ENCODE results near the gene NHERF1.

The NHERF1 gene

DNA sequence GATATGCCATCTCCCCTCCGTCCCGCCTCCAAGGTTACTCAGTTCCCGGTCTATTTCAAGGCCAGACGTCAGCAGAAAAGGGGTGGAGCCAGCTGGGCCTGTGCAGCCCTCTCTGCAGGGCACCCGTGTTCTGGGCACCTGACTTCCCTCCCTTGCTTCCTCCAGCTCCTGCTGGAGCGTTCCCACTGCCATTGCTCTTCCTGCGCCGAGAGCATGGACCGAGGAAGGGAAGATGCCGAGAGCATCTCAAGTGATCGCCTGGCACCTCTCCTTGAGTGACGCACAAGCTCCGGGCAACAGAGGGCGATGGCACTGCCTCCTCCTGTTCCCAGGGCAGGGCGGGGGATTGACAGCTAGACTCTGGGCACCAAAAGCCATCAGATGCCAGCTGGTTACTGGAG lies 57.2 kb downstream of the NHERF1 start:
- H3K36me3 ChIP-seq (ENCODE audit: insufficient read depth, low read length) = peaks cover 6% of the 10 kb centered on the region
- no peaks in the 10 kb centered on the region for H3K4me1 ChIP-seq (ENCODE audit: insufficient read depth, low read length, severe bottlenecking)
- no peaks in the 10 kb centered on the region for H3K79me2 ChIP-seq (ENCODE audit: insufficient read depth, low read length)
- no peaks in the 10 kb centered on the region for H3K9me2 ChIP-seq (ENCODE audit: low read depth, low read length)
- TF ChIP-seq, protein P1, sequence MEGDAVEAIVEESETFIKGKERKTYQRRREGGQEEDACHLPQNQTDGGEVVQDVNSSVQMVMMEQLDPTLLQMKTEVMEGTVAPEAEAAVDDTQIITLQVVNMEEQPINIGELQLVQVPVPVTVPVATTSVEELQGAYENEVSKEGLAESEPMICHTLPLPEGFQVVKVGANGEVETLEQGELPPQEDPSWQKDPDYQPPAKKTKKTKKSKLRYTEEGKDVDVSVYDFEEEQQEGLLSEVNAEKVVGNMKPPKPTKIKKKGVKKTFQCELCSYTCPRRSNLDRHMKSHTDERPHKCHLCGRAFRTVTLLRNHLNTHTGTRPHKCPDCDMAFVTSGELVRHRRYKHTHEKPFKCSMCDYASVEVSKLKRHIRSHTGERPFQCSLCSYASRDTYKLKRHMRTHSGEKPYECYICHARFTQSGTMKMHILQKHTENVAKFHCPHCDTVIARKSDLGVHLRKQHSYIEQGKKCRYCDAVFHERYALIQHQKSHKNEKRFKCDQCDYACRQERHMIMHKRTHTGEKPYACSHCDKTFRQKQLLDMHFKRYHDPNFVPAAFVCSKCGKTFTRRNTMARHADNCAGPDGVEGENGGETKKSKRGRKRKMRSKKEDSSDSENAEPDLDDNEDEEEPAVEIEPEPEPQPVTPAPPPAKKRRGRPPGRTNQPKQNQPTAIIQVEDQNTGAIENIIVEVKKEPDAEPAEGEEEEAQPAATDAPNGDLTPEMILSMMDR (IDR thresholded peaks at IDR 0.05; ENCODE audit: low read length) = no peak
- TF ChIP-seq EZH2 (IDR thresholded peaks at IDR 0.05; ENCODE audit: borderline replicate concordance, low read length) = no peak
- H3K4me3 ChIP-seq (ENCODE audit: low read depth, low read length, poor library complexity, severe bottlenecking) = no peak overlapping the region
- no peak overlapping the region for H3K4me2 ChIP-seq (ENCODE audit: low read length)
- no peak overlapping the region for H3K9ac ChIP-seq (ENCODE audit: low read length)
- H3F3A ChIP-seq (ENCODE audit: insufficient read depth, low read length) = no peaks in the 10 kb centered on the region
- H4K20me1 ChIP-seq (ENCODE audit: insufficient read depth, low read length) = no peaks in the 10 kb centered on the region
- no peaks in the 10 kb centered on the region for H3K9me3 ChIP-seq (ENCODE audit: low read length)
- H2AFZ ChIP-seq (ENCODE audit: low read length) = no peak overlapping the region
- no peak overlapping the region for H3K27ac ChIP-seq (ENCODE audit: low read depth, low read length, poor library complexity, severe bottlenecking)
- no peaks in the 10 kb centered on the region for H3K27me3 ChIP-seq (ENCODE audit: insufficient read depth, low read length)

DNA sequence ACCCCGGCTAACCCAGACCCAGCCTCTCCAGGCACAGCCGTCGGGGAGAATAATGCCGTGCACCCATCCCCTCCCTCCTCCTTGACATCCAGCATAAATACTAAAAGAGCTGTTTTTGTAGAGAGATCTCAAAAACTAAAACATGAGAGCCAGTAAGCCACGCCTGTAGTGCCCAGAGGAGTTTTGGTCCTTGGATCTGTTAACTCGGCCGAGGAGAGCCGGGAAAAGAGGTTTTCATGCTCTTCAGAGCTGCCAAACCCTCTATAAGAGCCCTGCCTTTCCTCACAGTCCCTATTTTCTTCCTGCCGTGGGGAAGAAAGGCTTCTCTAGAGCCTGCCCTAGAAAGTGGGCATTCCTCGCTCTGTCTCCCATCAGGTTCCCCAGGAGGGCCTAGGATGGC lies 57.9 kb downstream of the NHERF1 start:
- no peaks in the 10 kb centered on the region for H3K9me3 ChIP-seq (ENCODE audit: low read length)
- no peak overlapping the region for H3K4me3 ChIP-seq (ENCODE audit: low read depth, low read length, poor library complexity, severe bottlenecking)
- H3K79me2 ChIP-seq (ENCODE audit: insufficient read depth, low read length) = no peaks in the 10 kb centered on the region
- H3K4me2 ChIP-seq (ENCODE audit: low read length) = no peak overlapping the region
- no peaks in the 10 kb centered on the region for H3K27me3 ChIP-seq (ENCODE audit: insufficient read depth, low read length)
- H4K20me1 ChIP-seq (ENCODE audit: insufficient read depth, low read length) = no peaks in the 10 kb centered on the region
- no peak overlapping the region for H2AFZ ChIP-seq (ENCODE audit: low read length)
- no peak overlapping the region for H3K27ac ChIP-seq (ENCODE audit: low read depth, low read length, poor library complexity, severe bottlenecking)
- no peaks in the 10 kb centered on the region for H3K9me2 ChIP-seq (ENCODE audit: low read depth, low read length)
- H3K4me1 ChIP-seq (ENCODE audit: insufficient read depth, low read length, severe bottlenecking) = no peaks in the 10 kb centered on the region
- no peak overlapping the region for H3K9ac ChIP-seq (ENCODE audit: low read length)
- peaks cover 6% of the 10 kb centered on the region for H3K36me3 ChIP-seq (ENCODE audit: insufficient read depth, low read length)
- TF ChIP-seq, protein P1 (IDR thresholded peaks at IDR 0.05; ENCODE audit: low read length) = no peak
- no peak for TF ChIP-seq EZH2 (IDR thresholded peaks at IDR 0.05; ENCODE audit: borderline replicate concordance, low read length)
- H3F3A ChIP-seq (ENCODE audit: insufficient read depth, low read length) = no peaks in the 10 kb centered on the region

DNA sequence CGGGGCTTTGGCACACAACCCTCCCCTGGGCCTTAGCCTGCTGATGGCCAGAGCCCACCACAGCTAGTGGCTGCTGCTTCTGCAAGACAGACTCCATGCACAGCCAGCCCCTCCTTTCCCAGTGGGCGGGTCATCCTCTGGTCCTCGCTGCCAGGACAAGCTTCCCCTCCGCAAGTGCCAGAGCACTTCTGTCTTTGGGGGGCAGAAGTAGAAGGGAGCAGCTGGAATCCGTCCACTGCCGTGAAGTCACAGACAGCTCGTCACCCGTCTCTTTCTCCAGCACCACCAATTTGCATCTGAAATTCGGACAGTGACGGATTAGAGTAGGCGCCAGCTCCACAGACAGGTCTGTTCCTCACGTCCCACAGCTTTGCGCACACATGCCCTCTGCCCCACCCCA lies 59.0 kb downstream of the NHERF1 start:
- no peaks in the 10 kb centered on the region for H3K79me2 ChIP-seq (ENCODE audit: insufficient read depth, low read length)
- no peaks in the 10 kb centered on the region for H3K9me3 ChIP-seq (ENCODE audit: low read length)
- no peaks in the 10 kb centered on the region for H3K9me2 ChIP-seq (ENCODE audit: low read depth, low read length)
- no peak overlapping the region for H3K4me2 ChIP-seq (ENCODE audit: low read length)
- no peaks in the 10 kb centered on the region for H3K27me3 ChIP-seq (ENCODE audit: insufficient read depth, low read length)
- H3K36me3 ChIP-seq (ENCODE audit: insufficient read depth, low read length) = peaks cover 5% of the 10 kb centered on the region
- no peak overlapping the region for H2AFZ ChIP-seq (ENCODE audit: low read length)
- no peaks in the 10 kb centered on the region for H3F3A ChIP-seq (ENCODE audit: insufficient read depth, low read length)
- no peaks in the 10 kb centered on the region for H4K20me1 ChIP-seq (ENCODE audit: insufficient read depth, low read length)
- no peak overlapping the region for H3K27ac ChIP-seq (ENCODE audit: low read depth, low read length, poor library complexity, severe bottlenecking)
- TF ChIP-seq EZH2 (IDR thresholded peaks at IDR 0.05; ENCODE audit: borderline replicate concordance, low read length) = no peak
- TF ChIP-seq, protein P1 (IDR thresholded peaks at IDR 0.05; ENCODE audit: low read length) = no peak
- no peak overlapping the region for H3K4me3 ChIP-seq (ENCODE audit: low read depth, low read length, poor library complexity, severe bottlenecking)
- no peaks in the 10 kb centered on the region for H3K4me1 ChIP-seq (ENCODE audit: insufficient read depth, low read length, severe bottlenecking)
- no peak overlapping the region for H3K9ac ChIP-seq (ENCODE audit: low read length)

Data from OCI-LY1 (cell line).